ENCODE data around the gene SMCR8. TPM values are rescaled to one million over a fixed set of nuclear protein-coding genes. Genes with fewer than 3 reads are reported as not detected.
"Not testable (repeated sequence)": the region's sequence is repeated elsewhere in the genome, so short reads cannot be mapped to it uniquely, and the experiment has no call there.

Gene SMCR8
- total RNA-seq, 2 donors from 2014 or later = 7.9 to 9.1 TPM

DNA sequence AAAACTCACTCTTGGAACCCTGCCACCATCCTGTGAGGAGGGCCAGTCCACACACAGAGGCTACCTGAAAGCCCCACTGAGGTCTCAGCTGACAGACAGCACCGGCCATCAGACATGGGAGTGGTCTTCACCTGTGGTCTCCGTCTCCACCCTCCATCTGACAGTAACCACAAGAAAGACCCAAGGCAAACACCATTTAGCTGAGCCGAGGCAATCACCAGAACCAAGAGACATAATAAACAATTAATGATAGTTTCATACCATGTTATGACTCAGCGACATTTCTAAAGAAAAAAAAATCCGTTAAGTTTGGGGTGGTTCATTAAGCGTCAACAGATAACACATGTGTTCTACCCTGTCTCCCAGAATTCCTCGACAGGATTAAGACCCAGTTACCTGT, 56.4 kb downstream of the SMCR8 start:
- Histone ChIP-seq H3K27me3 (peaks cover 0 to 3% of the 10 kb centered on the region in 2 donors), H3K36me3 (replicated peaks in 1 of 2; ENCODE audit: insufficient read depth in 1 of 2, low read depth in 2 of 2) (no peaks in the 10 kb centered on the region), H3K9me3 (no peaks in the 10 kb centered on the region), H3K4me1 (no peaks in the 10 kb centered on the region), H3K4me3 (no peak overlapping the region), H3K27ac (no peak overlapping the region)
- TF ChIP-seq POLR2A (IDR thresholded peaks at IDR 0.05) = no peak
- TF ChIP-seq, protein P1, sequence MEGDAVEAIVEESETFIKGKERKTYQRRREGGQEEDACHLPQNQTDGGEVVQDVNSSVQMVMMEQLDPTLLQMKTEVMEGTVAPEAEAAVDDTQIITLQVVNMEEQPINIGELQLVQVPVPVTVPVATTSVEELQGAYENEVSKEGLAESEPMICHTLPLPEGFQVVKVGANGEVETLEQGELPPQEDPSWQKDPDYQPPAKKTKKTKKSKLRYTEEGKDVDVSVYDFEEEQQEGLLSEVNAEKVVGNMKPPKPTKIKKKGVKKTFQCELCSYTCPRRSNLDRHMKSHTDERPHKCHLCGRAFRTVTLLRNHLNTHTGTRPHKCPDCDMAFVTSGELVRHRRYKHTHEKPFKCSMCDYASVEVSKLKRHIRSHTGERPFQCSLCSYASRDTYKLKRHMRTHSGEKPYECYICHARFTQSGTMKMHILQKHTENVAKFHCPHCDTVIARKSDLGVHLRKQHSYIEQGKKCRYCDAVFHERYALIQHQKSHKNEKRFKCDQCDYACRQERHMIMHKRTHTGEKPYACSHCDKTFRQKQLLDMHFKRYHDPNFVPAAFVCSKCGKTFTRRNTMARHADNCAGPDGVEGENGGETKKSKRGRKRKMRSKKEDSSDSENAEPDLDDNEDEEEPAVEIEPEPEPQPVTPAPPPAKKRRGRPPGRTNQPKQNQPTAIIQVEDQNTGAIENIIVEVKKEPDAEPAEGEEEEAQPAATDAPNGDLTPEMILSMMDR (IDR thresholded peaks at IDR 0.05) = no peak
- ATAC-seq = no peak
- WGBS, 2 donors = 62 to 66% methylated on average over 7 of the region's 7 CpGs
- intact Hi-C loops (cut with DNase I) = no loop called here
- DNase-seq = no peak

DNA sequence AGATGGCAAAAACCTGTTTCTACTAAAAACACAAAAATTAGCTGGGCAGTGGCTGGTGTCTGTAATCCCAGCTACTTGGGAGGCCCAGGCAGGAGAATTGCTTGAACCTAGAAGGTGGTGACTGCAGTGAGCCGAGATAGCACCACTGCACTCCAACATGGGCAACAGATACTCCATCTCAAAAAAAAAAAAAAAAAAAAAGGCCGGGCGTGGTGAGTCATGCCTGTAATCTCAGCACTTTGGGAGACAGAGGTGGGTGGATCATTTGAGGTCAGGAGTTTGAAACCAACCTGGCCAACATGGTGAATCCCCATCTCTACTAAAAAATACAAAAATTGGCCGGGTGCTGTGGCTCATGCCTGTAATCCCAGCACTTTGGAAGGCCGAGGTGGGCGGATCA, 58.1 kb downstream of the SMCR8 start:
- intact Hi-C loops (cut with DNase I) = not testable (repeated sequence)

DNA sequence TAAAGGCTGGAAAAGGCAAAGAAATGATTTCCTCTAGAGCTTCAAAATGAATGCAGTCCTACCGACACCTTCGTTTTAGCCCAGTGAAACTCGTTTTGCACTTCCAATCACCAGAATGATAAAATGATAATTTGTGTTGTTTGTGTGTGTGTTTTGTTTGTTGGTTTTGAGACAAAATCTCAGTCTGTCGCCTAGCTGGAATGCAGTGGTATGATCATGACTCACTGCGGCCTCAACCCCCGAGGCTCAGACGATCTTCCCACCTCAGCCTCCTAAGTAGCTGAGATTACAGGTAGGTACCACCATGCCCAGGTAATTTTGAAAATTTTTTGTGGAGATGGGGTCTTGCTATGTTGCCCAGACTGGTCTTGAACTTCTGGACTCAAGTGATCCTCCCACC, 59.1 kb downstream of the SMCR8 start:
- no peak for DNase-seq
- 80 to 82% methylated on average over 7 of the region's 7 CpGs for WGBS, 2 donors

More for the DNA sequence above, 58.1 kb downstream of the SMCR8 start:
- H3K4me3 ChIP-seq; H3K27ac ChIP-seq; H3K4me1 ChIP-seq; H3K9me3 ChIP-seq; H3K27me3 ChIP-seq; DNase-seq; ATAC-seq; H3K36me3 ChIP-seq (replicated peaks in 1 of 2; ENCODE audit: insufficient read depth in 1 of 2, low read depth in 2 of 2): not testable (repeated sequence)
- WGBS, 2 donors = 75 to 91% methylated on average over 5 to 6 of the region's 6 CpGs

More for the DNA sequence above, 59.1 kb downstream of the SMCR8 start:
- TF ChIP-seq POLR2A (IDR thresholded peaks at IDR 0.05) = no peak
- TF ChIP-seq, protein P1 (IDR thresholded peaks at IDR 0.05) = no peak
- H3K36me3 ChIP-seq (replicated peaks in 1 of 2; ENCODE audit: insufficient read depth in 1 of 2, low read depth in 2 of 2) = no peaks in the 10 kb centered on the region
- no peak overlapping the region for H3K4me3 ChIP-seq
- no peaks in the 10 kb centered on the region for H3K9me3 ChIP-seq
- ATAC-seq = no peak
- H3K27me3 ChIP-seq = peaks cover 0 to 3% of the 10 kb centered on the region in 2 donors
- no peaks in the 10 kb centered on the region for H3K4me1 ChIP-seq
- H3K27ac ChIP-seq = no peak overlapping the region
- intact Hi-C loops (cut with DNase I) = no loop called here

Small RNAs within 50 kb of the gene (microRNA-seq; reads per million reads assigned to microRNA genes)
- 0 reads per million in 2 donors for gene MIR6778 (ENCODE audit: borderline number of aligned reads in 2 of 2, borderline replicate concordance in 2 of 2)

Other genes starting within 250 kb of the SMCR8 start
- gene DRG2, start 227.3 kb upstream of the SMCR8 start, total RNA-seq = 10 to 100 TPM; 17.8 to 30.1 TPM
- 1 to 10 TPM in 1 of 2 donors, under 1 TPM in 1; under 0.01 to 1.3 TPM for gene MYO15A, start 206.5 kb upstream of the SMCR8 start, total RNA-seq
- gene ALKBH5, start 131.5 kb upstream of the SMCR8 start, total RNA-seq = 10 to 100 TPM; 45.4 to 48.8 TPM
- 10 to 100 TPM in 1 of 2 donors, 1 to 10 TPM in 1; 6.6 to 11.4 TPM for gene LLGL1, start 89.7 kb upstream of the SMCR8 start, total RNA-seq
- 100 to 1,000 TPM; 154 to 173 TPM for gene FLII, start 56.6 kb upstream of the SMCR8 start, total RNA-seq
- 10 to 100 TPM; 16.2 to 21.8 TPM for gene MIEF2, start 54.6 kb upstream of the SMCR8 start, total RNA-seq
- gene TOP3A, start 299 bp upstream of the SMCR8 start, total RNA-seq = 10 to 100 TPM; 13.2 to 22.3 TPM
- gene SHMT1, start 48.3 kb downstream of the SMCR8 start, total RNA-seq = 10 to 100 TPM; 10.1 to 16.5 TPM
- gene EVPLL, start 62.5 kb downstream of the SMCR8 start, total RNA-seq = not detected
- gene LGALS9C, start 161.5 kb downstream of the SMCR8 start, total RNA-seq = not detected

Data from body of pancreas (tissue), 4 donors.